NCI-H2196 (cell line): ENCODE results near the gene AUP1.

Experiments
- DNase-seq: peaks from one replicate; lab custom pipeline; 2025; ENCODE audit not compliant: unreplicated experiment; lab: John Stamatoyannopoulos, UW

AUP1 gene

DNA sequence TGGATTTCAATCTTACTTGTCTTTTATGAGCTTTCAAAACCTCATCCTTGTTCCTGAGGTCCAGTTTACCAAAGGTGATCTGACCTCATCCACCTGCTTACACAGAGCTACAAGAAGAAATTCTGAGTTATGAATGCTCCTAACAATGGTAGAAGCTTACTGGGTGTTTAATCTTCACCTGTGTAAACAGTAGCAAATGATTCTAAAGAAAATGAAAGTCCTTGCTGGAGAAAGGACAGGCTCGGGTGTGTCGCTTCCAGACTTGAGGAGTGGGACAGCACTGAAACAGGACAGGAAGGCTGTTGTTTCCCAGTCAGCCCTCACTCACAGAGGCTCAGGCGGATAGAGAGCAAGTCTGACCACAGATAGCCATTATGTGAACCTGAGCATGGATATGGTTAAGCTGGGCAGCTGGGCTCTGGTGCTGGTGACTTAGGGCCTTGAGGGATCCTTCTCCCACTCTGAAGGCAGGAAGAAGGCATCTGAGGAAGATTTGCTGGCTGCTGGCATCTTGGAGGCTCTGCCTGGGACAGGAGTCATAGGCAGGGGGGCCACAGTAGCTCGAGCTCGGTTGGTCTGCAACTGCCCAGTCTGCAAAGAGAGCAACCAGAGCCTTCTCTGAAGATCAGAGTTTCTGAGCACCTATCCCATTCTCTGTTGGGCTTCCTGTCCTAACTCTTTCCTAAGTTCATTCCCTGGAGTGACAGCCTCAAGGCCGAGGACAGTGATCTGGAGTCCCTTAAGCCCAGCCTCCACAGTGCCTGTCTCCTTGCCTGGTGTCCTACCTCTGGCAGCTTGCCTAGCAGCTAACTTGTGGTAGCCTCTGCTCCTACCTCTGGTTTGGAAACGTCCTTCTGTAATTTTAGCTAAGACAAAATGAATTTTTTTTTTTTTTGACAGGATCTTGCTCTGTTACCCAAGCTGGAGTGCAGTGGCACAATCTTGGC, 29.1 kb upstream of the AUP1 start:
- peak; percentile 3 for DNase-seq

DNA sequence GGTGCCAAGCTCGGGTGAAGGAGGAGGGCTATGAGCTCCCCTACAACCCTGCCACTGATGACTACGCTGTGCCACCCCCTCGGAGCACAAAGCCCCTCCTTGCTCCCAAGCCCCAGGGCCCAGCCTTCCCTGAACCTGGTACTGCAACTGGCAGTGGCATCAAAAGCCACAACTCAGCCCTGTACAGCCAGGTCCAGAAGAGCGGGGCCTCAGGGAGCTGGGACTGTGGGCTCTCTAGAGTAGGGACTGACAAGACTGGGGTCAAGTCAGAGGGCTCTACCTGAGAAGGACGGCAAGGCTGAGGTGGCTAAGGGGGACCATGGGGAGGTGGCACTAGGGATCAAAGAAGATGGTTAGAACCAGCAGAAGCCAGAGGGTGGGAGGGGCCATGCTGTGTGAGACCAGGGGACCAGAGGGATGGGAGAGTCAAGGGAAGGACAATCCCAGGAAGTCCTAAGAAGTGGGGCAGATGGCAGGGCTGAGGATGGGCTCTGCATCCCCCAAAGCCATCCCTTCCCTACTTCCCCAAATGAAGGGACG, 27.4 kb upstream of the AUP1 start:
- DNase-seq = no peak

DNA sequence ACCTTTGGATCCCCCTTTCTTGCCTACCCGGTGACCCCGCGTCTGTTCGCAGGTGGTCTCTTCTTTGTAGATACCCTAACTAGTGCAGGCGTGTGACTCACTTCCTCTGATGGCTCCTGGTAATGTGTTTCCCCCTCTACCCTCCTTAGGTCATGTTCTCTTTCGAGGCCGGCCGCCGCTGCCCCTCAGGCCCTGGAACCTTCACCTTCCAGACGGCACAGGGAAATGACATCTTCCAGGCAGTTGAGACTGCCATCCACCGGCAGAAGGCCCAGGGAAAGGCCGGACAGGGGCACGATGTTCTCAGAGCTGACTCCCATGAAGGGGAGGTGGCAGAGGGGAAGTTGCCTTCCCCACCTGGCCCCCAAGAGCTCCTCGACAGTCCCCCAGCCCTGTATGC, 26.7 kb upstream of the AUP1 start:
- DNase-seq = no peak

DNA sequence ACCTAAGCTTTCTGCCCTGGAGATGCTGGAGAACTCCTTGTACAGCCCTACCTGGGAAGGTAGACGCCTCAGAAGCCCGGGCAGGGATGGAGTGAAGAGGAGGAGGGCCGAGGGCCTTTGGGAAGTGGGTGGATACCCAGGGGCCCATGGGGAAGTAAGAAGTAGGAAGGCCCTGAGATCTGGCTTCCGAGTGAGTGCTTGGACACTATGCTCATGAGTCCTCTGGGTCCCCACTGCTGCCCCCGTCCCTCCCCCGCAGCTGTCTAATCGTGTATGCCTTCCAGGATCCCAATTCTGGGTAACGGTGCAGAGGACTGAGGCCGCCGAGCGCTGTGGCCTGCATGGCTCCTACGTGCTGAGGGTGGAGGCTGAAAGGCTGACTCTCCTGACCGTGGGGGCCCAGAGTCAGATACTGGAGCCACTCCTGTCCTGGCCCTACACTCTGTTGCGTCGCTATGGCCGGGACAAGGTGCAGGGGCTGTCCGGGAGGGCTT, 26.2 kb upstream of the AUP1 start:
- DNase-seq = no peak

DNA sequence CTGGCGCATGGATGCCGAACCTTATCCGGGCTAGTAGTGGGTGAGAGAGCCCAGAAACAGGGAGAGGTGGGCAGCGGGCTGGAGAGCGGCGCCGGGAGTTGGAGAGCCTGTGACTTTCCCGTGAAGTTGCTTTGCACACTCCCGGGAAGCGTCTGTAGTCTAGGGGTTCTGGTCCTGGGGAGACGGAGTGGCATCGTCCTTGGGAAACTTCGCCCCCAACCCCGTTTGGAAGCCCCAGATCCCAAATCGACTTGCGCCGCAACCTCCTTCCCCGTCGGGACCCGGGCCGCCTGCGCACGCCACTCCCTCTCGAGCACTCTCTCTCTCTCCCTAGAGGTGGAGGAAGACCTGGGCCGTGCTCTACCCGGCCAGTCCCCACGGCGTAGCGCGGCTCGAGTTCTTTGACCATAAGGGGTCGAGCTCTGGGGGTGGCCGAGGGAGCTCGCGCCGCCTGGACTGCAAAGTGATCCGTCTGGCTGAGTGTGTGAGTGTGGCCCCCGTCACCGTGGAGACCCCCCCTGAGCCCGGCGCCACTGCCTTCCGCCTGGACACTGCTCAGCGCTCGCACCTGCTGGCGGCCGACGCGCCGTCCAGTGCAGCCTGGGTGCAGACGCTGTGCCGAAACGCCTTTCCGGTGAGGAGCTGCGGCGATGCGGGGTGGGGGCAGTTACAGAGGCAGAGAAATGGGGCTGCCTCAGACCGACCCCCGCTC, 25.5 kb upstream of the AUP1 start:
- no peak for DNase-seq

DNA sequence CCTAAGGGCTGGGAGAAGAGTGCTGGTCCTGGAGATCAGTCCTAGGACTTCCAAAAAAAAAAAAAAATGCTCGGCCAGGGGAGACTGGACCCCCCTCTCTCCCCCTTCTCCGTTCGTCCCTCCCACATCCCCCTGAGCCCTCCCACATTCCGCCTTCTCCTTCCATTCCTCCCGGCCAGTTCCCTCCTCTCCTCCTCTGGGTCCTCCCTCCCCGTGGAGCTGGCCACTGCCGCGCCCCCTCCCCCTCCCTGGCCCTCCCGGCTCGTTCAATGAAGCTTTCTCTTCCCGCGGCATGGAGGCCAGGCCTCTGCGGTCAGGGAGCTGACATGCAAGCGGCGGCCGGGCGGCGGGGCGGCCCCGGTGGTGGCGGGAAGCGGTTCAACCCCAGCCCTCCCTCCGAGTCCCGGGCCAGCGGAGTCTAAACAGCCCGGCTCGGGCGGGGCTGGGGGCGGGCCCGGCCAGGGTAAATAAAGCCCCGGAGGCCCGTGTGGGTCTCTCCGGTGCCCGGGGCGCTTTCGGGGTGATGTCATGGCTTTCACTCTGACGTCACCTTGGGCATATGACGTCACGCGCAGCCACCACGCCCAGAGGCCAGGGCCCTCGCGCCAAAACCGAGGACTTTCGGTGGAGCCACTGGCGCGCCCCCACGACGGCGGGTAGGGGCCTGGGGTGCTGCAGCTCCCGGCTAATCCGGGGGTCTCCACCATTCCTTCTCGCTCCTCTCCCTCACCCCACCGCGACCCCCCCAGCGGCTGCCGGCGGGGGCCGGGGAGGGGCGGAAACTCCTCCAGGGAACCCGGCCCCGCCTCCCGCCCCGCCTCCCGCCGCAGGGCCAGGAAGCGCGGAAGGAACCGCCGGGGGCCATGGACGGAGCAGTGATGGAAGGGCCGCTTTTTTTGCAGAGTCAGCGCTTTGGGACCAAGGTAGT, 24.6 kb upstream of the AUP1 start, which contains the start of the genes DOK1 and LOXL3:
Gene DOK1, plus strand, starts transcription at position 829 of the 928 bp plus-strand sequence. Its CDS starts 35 bp downstream, at position 864.
Gene LOXL3, minus strand, starts transcription at position 51 of the 928 bp plus-strand sequence. CDS start 1,308 bp downstream, outside the sequence.
- DNase-seq = peak; percentile 52

DNA sequence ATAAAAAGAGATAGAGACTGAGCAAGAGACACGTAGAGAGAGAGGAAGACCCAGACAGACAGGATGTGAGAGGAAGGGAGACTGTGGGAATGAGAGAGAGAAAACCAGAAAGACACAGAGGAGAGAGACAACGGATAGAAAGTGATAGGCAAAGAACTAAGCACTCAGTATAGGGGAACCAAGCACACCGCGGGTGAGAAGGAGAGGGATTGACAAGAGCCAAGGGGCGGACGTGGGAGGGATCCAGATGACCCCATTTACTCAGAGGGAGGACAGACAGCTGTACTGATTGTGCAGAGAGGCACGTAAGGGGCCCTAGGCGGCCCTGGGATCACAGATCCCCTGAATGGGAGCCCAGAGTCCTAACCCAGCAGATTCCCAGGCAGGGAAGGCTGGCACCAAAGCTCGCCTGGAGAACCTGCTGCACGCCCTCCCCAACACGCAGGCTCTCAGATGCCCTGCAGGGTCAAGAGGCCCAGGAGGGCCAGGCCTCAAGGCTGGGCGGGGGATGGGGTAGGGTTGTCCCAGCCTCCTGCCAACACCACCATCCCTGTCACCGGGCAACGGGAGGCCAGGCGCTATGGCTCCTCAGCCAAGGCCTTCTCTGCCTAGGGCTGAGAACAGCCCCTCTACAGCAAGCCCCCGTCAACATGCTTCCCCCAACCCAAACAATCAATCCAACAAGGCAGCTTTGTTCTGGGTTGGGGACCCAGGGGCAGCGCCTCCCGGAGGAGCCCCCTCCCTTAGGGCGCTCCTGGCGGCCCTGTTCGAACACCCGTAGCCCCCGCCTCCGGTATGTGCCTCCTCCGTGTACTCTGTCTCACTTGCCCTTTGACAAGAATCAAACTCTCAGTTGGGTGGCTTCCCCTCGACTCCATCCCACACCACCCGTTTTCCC, 23.7 kb upstream of the AUP1 start:
- peak; percentile 22 for DNase-seq

DNA sequence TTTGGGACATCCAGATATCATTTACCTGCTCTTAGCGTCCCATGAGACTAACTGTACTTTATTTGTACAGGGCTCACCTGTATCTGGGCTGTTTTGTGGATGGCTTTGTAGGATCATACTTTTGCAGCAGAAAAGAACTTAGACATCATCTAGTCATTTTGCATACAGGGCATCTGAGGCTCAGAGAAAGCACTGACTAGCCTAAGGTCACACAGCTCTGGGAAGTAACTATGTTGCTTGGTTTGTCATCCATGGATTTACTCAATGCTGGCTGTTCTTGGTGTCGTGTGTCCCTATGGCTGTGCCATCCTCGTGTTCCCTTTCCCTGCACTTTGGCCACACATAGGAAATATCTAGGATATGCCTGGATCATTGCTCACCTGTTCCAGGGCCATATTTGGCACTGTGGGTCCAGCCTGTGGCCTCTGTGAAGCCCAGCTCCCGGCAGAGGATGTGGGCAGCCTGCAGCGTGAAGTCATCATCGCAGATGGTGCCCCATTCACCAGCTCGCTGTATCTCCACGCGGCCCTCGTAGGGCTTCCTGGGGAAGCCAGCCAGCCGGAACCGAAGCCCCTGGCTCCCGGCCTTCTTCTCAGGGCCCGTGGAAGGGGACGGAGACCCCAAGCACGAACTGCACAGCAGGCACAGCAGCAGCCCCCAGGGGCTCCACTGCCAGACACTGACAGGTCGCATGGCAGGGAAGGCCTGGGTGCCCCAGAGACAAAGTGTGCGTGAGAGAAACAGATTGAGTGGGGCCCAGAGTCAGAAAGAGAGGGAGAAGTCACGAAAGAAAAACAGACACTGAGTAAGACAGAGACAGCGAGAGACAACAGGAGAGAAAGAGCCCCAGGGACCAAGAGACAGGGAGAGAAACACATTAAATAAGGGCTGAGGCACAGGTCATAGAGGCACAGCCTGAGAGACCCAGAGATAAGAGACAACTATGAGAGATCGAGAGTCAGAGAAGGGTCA, 22.7 kb upstream of the AUP1 start:
- DNase-seq = no peak

DNA sequence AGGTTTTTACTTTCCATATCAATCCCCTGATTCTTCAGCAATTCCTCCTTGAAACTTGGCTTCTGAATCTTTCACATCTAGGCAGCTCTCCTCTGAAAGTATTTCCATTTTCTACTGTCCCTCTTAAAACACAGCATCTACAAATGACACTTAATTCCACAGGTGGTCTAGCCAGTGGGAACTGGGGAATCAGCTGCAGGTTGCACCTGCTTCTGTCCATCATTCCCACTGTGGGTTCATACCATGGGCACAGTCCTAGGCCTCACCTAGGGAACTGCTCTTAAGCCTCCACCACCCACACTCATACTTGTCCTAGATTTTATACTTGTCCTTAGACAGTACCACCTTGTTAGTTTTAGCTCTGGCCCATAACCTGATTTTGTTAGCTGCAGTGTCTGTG, 22.0 kb upstream of the AUP1 start:
- DNase-seq = no peak

DNA sequence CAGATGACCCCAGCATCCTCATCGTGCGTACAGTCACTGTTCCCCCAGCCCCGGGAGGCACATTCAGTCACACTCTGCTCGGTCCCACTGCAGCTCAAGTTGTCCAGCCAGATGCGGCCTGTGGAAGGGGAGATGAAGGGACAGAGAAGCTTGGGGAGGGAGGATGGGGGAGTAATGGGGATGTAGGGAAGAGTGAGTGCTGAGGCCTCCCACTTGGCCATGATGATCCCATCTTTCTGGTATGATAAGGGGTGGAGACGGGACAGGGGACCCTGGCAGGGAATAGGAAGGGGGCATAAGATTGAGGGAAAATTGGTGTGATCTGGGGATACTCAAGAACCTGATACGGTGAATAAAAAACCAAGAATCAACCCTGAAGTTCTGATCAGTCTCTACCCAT, 20.7 kb upstream of the AUP1 start:
- DNase-seq = no peak

DNA sequence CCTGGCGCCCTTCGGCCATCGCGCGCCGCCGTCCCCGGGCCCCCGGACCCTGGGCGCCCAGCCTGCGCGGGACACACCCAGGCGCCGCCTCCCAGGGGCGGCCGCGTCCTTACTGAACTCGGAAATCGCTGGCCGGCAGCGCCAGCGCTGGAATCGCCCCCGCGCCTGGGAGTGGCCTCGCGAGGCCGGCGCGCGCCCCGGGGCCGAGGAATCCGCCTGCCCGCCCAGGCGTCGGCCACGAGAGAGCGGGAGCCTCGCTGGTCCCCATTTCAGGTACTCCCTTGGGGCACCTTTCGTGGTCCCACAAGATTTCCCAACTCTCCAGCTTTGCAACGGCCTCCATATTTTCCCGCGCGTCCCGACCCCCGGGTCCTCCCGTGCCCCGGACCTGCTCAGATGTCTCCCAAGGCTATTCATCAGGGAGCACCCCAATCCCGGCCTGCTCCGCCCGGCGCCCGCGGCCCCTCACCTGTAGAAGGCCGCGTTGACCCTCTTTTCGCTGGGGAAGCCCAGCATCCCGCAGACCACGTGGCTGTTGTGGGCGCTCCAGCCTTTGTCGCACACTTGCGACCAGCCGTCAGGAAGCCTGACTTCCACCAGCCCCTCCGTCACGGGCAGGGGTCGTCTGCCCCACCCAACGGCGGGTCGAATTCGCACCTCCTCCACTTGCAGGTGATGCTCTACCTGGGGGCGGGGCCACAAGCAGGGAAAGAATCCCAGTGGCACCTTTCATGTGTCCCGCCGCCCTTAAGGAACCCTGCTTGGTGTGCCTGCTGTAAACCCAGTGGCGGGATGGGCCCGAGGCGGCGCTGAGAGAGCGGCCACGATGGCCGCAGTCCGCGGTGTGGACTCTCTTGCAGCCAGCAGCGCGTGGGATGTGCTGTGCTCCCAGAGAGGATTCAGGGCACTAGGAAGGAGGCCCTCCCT, 19.7 kb upstream of the AUP1 start:
- DNase-seq = peak; percentile 46

DNA sequence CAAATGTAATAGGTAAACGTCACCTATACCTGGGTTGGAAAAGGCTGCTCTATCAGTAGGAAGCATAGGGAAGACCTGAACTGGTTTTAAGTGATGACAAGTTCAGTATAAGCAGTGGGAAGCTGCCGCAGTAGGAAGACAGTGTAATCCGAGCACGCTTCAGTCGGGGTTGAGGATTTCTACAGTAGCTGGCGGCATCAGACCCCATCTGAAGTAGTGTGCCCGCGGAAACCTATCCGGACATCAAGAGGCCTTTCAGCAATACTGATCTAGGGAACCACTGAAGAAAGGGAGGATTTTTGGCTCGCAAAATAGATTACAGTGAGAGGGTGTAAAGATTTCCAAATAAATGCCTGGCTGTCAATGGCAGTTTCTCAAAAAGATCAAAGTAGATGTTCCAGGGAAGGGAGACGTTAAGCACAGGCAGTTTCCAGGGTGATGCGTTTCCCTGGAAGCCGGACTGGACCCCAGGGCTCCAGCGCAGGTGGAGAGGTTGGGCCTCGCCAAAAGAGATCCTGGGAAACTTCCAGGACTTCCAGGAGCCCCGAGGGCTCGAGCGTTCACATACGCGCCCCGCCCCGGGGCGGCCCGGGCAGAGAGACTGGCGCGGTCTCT, 18.9 kb upstream of the AUP1 start:
- DNase-seq = no peak

DNA sequence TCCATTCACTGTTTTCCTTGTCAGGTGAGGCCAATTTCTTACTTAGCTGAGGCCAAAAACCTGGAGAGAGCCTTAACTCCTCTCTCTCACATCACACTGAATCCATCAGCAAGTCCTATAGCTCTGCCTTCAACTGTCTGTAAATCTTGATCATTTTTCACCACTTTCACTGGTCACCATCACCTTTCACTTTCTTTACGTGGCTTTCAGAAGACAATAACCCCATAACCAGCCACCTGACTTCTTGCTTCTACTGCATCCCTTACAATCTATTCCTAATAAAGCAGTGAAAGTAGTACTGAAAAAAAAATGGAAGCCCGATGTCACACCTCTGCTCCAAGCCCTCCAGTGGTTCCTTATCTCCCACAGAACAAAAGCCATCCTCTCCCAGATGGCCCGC, 16.5 kb upstream of the AUP1 start:
- DNase-seq = no peak

DNA sequence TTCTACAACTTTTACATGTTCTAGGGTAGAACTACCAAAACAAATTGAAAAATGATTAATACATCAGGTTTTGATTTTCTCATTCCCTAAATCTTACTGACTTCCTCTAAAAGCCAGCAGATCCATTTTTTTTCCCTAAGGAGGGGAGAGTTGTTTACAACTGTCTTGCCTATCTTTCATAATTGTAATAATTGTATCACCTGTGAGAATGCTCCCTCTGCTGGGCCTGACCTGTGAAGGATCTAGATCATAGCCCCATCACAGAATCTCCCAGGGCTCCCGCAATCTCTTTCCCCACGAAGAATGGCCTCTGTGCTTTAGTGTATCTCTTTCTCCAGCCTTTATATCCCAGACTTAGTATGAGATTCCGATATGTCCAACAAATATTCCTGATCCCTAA, 15.1 kb upstream of the AUP1 start:
- DNase-seq = no peak

DNA sequence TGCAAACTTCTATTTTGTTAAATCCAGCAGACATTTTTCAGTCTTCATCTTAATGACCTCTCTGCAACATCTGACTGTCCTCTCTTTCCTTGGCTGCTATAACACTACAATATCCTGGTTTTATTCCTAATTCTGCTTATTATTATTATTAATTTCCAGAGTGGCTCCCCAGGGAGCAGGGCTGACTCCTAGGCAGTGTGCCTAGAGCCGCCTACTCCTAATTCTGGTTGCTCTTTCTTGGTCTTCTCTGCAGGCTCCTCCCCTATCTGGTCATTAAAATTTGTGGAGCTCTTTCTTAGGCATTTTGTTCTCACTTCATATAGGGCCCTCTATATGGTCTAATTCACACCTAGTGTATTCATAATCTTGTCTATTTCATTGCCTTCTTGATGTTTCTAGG, 13.5 kb upstream of the AUP1 start:
- no peak for DNase-seq

DNA sequence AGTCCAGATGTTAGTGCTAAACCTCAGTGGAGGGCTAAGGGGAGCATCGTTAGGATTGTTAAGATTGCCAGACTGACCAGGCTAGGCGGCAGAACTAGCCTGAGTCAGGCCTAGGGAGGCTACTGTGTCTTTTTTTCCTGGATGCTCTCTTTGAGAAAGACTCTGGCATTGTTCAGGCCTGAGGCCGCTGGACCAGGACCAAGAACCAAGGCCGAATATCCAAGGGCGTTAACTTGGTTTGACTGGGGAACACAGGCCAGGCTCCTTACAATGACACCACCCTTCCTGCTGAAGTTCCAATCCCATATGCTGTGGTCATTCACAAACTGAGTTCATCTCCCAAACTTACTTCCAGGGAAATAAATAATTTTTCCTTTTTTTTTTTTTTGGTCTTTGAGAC, 10.8 kb upstream of the AUP1 start:
- no peak for DNase-seq

DNA sequence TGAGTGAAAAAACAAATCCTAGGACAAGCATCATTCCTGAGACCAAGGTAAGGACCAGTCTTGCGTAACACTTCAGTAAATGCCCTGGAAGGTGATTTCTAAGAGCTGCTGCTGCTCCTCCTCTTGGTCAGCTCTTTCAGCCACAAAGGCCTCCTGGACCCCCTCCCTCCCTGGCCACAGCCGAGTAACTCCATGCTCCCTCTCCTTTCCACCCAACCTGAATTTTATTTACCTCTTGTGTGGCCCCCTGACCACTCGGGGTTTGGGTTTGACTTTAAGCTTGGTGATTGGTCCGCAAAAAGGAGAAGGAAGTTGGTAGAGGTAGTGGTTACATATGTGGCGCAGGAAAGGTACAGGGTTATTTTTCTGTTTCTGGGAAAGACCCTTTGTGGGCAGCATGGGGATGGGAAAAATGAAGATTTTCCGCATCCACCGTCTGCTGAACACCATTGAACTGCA, 9.4 kb upstream of the AUP1 start:
- DNase-seq = no peak
